Gastrocnemius medialis (tissue), 4 donors: ENCODE results near the gene CCDC85B. TPM values are rescaled to one million over a fixed set of nuclear protein-coding genes. Genes with fewer than 3 reads are reported as not detected.

Source experiments
- ATAC-seq, 2 donors: fragments of 150-250 bp; one replicate each; pipeline ENCODE4 v1.9.1; 2016
- DNase-seq, 2 donors: peaks; one replicate each; pipeline ENCODE4 v3.0.0-alpha.2; 2019
- H3K27ac ChIP-seq, 4 donors: fragments of 200-600 bp; sonication (generic); 1 replicate in 1 of 4; 2 replicates in 3 of 4; pipeline ENCODE4 v1.5.1; 2016 to 2018; ENCODE audit warnings: mild to moderate bottlenecking in 2 of 4, moderate library complexity in 1 of 4
- H3K27me3 ChIP-seq, 3 donors: fragments of 200-600 bp; sonication (generic) in 2 of 3; 1 replicate in 1 of 3; 2 replicates in 2 of 3; pipeline versions ENCODE4 v1.5.1 to v1.6.0; 2016 to 2019; ENCODE audit warnings: mild to moderate bottlenecking in 1 of 3, moderate library complexity in 1 of 3
- H3K36me3 ChIP-seq, 2 donors: fragments of 200-600 bp; sonication (generic) in 1 of 2; one replicate each; pipeline ENCODE4 v1.5.1; 2017 to 2018
- H3K4me1 ChIP-seq, 2 donors: fragments of 200-600 bp; sonication (generic) in 1 of 2; one replicate each; pipeline ENCODE4 v1.5.1; 2016 to 2017; ENCODE audit warnings: mild to moderate bottlenecking in 2 of 2
- H3K4me3 ChIP-seq, 4 donors: fragments of 200-600 bp; sonication (generic) in 3 of 4; 1 replicate in 1 of 4; 2 replicates in 3 of 4; pipeline ENCODE4 v1.5.1; 2016 to 2019; ENCODE audit warnings: mild to moderate bottlenecking in 2 of 4
- H3K9me3 ChIP-seq, 3 donors: fragments of 200-600 bp; sonication (generic) in 2 of 3; 1 replicate in 1 of 3; 2 replicates in 2 of 3; pipeline ENCODE4 v1.5.1; 2016 to 2019
- POLR2A ChIP-seq, 2 donors: fragments of 450-650 bp; IDR thresholded peaks; one replicate each; pipeline ENCODE4 v1.6.1; 2017; ENCODE audit warnings: antibody characterized with exemption in 2 of 2, mild to moderate bottlenecking in 2 of 2, moderate library complexity in 2 of 2
- in situ Hi-C, 4 donors: fragments of 200-750 bp; cut with MboI; loops; one replicate each; pipeline versions ENCODE4 v1.15.0 to v1.8.0; 2017; ENCODE audit warnings: low sequenced_read_pairs in 4 of 4
- intact Hi-C: fragments of 100-400 bp; cut with DNase I; formaldehyde crosslinking; loops from one replicate; pipeline ENCODE4 v1.15.1; 2023; ENCODE audit warnings: low total_unique reads
- total RNA-seq, 4 donors: library from RNA; depleted of rRNA; stranded (reverse); fragments of >200 nt; gene quantifications; one replicate each; pipeline versions ENCODE4 v1.1.0 to v1.2.3, GENCODE V29; 2016
- TF ChIP-seq, protein P1 (sequence below), 5 experiments: fragments of 450-650 bp in 3 of 5; fragments of 200-600 bp in 2 of 5; sonication (generic) in 2 of 5; IDR thresholded peaks in 4 of 5; conservative IDR thresholded peaks in 1 of 5; 1 replicate in 4 of 5; 2 replicates in 1 of 5; pipeline ENCODE4 v1.5.1; 2016 to 2019; ENCODE audit warnings: antibody characterized with exemption in 5 of 5, mild to moderate bottlenecking in 3 of 5, moderate library complexity in 3 of 5

Gene CCDC85B
- total RNA-seq, 4 donors from 2014 or later: 25.4 to 81.3 (median 42.4) TPM

DNA sequence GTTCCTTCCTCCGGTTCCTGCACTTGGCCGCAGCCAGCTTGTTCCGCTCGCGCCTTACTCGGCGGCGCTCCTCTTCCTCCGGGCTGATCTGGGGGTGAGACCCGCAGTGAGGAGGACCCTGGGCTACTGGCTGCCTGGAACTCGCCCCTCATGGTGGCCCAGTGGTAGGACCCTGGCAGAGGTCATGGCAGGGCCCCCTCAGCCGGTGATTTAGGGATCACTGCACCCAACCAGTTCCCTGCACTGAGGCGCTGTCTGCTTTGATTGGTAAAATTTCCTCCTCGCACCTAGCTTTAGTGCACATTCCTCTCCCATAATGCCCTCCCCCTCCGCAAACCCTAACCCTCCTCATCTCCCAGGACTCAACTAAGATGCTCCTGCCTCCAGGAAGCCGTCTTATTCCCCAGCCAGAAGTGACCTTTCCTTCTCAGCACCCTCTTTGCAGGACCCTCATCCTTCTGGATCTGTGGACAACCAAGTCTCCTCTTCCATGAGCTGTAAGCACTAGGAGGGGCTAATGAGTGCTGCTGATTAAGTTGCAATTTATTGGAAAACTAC, 3.6 kb downstream of the CCDC85B start:
- peaks cover 31 to 38% of the 10 kb centered on the region in 2 donors for H3K4me1 ChIP-seq
- in situ Hi-C loops: no loop called here
- intact Hi-C loops: no loop called here
- H3K9me3 ChIP-seq: no peaks in the 10 kb centered on the region
- TF ChIP-seq, protein P1, sequence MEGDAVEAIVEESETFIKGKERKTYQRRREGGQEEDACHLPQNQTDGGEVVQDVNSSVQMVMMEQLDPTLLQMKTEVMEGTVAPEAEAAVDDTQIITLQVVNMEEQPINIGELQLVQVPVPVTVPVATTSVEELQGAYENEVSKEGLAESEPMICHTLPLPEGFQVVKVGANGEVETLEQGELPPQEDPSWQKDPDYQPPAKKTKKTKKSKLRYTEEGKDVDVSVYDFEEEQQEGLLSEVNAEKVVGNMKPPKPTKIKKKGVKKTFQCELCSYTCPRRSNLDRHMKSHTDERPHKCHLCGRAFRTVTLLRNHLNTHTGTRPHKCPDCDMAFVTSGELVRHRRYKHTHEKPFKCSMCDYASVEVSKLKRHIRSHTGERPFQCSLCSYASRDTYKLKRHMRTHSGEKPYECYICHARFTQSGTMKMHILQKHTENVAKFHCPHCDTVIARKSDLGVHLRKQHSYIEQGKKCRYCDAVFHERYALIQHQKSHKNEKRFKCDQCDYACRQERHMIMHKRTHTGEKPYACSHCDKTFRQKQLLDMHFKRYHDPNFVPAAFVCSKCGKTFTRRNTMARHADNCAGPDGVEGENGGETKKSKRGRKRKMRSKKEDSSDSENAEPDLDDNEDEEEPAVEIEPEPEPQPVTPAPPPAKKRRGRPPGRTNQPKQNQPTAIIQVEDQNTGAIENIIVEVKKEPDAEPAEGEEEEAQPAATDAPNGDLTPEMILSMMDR (IDR thresholded peaks at IDR 0.05 in 4 of 5, conservative IDR thresholded peaks at IDR 0.05 in 1 of 5): no peak
- TF ChIP-seq POLR2A (IDR thresholded peaks at IDR 0.05): no peak
- DNase-seq (no peak), ATAC-seq (no peak)
- peaks cover 4 to 9% (median 8%) of the 10 kb centered on the region in 3 donors for H3K27me3 ChIP-seq
- H3K27ac ChIP-seq: peak overlapping the region; percentile 93 to 98 (median 96)
- H3K36me3 ChIP-seq: no peaks in the 10 kb centered on the region
- peak overlapping the region in 2 of 4 donors; percentile 31 to 34 for H3K4me3 ChIP-seq

DNA sequence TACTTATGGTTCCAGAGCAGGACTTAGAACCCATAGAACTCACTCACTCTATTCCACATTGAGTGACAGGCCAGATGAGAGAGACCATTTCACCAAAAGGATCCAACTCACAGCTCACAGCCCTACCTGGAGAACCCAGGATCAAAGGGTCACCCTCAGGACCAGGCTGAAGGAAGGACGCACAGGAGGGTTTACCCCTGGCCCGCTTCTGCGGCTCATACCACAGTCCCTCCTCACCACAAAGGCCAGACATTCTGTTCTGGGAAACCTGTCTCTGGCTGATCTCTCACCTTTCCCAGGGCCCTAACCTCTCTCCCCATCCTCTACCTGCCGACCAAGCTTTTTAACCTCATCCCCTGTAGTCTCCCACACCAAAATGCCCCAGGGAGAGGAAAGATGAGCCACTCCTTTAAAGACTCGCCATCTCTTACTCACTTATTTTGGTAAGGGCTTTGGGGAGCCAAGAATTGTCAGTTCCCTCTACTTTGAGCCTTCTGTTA, 5.1 kb downstream of the CCDC85B start:
- peaks cover 21 to 35% of the 10 kb centered on the region in 2 donors for H3K4me1 ChIP-seq
- no peak overlapping the region for H3K4me3 ChIP-seq
- TF ChIP-seq POLR2A (IDR thresholded peaks at IDR 0.05): no peak
- TF ChIP-seq, protein P1 (IDR thresholded peaks at IDR 0.05 in 4 of 5, conservative IDR thresholded peaks at IDR 0.05 in 1 of 5): no peak
- H3K36me3 ChIP-seq: no peaks in the 10 kb centered on the region
- ATAC-seq (no peak), DNase-seq (no peak)
- H3K27ac ChIP-seq: no peak overlapping the region
- intact Hi-C loops: no loop called here
- in situ Hi-C loops: no loop called here
- peaks cover 12 to 21% (median 16%) of the 10 kb centered on the region in 3 donors for H3K27me3 ChIP-seq
- no peaks in the 10 kb centered on the region for H3K9me3 ChIP-seq

DNA sequence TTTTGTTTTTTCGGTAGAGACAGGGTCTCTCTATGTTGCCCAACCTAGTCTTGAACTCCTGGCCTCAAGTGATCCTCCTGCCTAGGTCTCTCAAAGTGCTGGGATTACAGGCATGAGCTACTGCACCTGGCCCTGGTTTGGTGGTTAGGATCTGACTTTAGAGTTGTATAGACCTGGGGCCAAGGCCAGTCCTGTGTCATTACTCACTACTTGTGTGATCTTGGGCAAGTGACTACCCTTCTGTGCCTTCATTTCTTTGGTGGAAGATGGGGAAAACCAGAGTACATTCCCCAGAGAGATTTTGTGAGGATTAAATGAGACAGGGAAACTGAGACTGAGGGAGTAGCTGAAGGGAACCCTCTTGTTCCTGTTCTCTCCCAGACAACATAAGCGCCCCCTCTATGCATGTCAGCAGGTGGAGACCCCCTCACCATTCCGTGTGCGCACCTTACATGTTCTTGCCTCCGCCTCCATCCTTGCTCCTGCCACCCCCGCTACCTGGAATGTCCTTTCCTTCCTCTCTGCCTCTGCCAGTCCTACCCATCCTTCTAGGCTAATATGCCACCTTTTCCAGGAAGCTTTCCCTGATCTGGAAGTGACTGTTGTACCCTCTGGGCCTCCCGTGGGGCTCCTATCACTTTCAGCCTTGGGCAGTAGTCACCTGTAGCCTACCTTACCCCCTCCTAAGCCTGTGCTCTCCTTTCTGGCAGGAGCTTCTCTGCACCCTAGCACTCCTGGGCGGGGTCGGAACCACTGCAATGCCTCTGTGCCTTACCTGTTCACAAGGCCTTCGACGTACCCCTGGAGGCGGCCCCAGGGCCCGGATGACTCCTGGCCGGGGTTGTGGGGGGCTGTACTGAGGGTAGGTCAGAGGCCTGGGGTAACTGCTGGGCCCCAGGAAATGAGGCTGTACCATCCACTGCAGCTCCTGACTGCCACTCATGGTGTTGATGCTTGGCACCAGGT, 5.8 kb downstream of the CCDC85B start:
- peaks cover 12 to 26% (median 16%) of the 10 kb centered on the region in 3 donors for H3K27me3 ChIP-seq
- in situ Hi-C loops: no loop called here
- ATAC-seq (no peak), DNase-seq (no peak)
- no peak overlapping the region for H3K27ac ChIP-seq
- H3K36me3 ChIP-seq: no peaks in the 10 kb centered on the region
- TF ChIP-seq POLR2A (IDR thresholded peaks at IDR 0.05): no peak
- TF ChIP-seq, protein P1 (IDR thresholded peaks at IDR 0.05 in 4 of 5, conservative IDR thresholded peaks at IDR 0.05 in 1 of 5): no peak
- H3K4me3 ChIP-seq: no peak overlapping the region
- no peaks in the 10 kb centered on the region for H3K9me3 ChIP-seq
- H3K4me1 ChIP-seq: peaks cover 19 to 36% of the 10 kb centered on the region in 2 donors
- intact Hi-C loops: no loop called here

DNA sequence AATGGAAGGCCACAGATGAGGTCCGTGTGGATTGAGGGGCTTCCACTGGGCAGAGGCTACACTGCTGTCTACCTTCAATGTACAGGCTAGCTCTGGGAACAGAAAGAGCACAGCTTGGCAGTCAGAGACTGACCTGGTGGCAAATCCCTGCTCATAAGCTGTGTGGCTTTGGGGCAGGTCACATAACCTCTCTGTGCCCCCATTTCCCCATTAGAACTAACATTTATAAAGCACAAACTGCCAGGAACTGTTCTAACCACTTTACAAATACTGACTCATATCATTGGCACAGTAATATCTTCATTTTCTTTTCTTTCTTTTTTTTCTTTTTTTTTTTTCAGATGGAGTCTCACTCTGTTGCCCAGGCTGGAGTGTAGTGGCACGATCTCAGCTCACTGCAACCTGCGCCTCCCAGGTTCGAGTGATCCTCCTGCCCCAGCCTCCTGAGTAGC, 6.6 kb downstream of the CCDC85B start:
- Histone ChIP-seq H3K36me3 (no peaks in the 10 kb centered on the region), H3K9me3 (no peaks in the 10 kb centered on the region), H3K4me3 (no peak overlapping the region), H3K4me1 (peaks cover 11 to 29% of the 10 kb centered on the region in 2 donors), H3K27me3 (peaks cover 12 to 26% (median 16%) of the 10 kb centered on the region in 3 donors), H3K27ac (no peak overlapping the region)
- intact Hi-C loops (no loop called here), in situ Hi-C loops (no loop called here)
- TF ChIP-seq, protein P1 (IDR thresholded peaks at IDR 0.05 in 4 of 5, conservative IDR thresholded peaks at IDR 0.05 in 1 of 5): no peak
- no peak for TF ChIP-seq POLR2A (IDR thresholded peaks at IDR 0.05)
- DNase-seq (no peak), ATAC-seq (no peak)
